Panc1 (cell line): Measurements from ENCODE around the gene MYL3. TPM values are rescaled to one million over a fixed set of nuclear protein-coding genes. Genes with fewer than 3 reads are reported as not detected.

Experiments used
- ATAC-seq: fragments of 200-7000 bp; cut with Tn5 transposase; 2 replicates; pipeline ENCODE4 v1.9.1; 2020; ENCODE audit warnings: mild to moderate bottlenecking, moderate library complexity
- BruUV-seq: library from RNA; stranded (reverse); fragments of 400-500 nt; replicated peaks from 2 replicates; lab custom pipeline; 2021; lab: Mats Ljungman, UMichigan
- CTCF ChIA-PET: fragments of 300-600 bp; sonication (Branson Sonifier 250); formaldehyde crosslinking; loops from one replicate; lab custom pipeline; 2022; ENCODE audit warnings: antibody characterized with exemption; lab: Charles Lee
- POLR2A ChIA-PET: fragments of 300-600 bp; sonication (Branson Sonifier 250); formaldehyde crosslinking; loops from one replicate; lab custom pipeline; 2022; ENCODE audit warnings: antibody characterized with exemption; lab: Charles Lee
- DNase-seq: peaks from one replicate; pipeline ENCODE4 v3.0.0-alpha.2; 2010; ENCODE audit warnings: low read depth, low spot score
- H3K27ac ChIP-seq: 2 replicates; pipeline ENCODE4 v1.5.1; 2011; ENCODE audit warnings: mild to moderate bottlenecking, low read length, inconsistent platforms
- H3K27me3 ChIP-seq: fragments of 200-500 bp; sonication (Bioruptor generic); 2 replicates; pipeline ENCODE4 v1.6.0; 2014; ENCODE audit warnings: low read length, inconsistent platforms; ENCODE audit not compliant: control insufficient read depth, insufficient read depth
- H3K36me3 ChIP-seq: fragments of 200-500 bp; sonication (Bioruptor generic); 2 replicates; pipeline ENCODE4 v1.5.1; 2014; ENCODE audit warnings: inconsistent platforms, mild to moderate bottlenecking, low read length, moderate library complexity; ENCODE audit not compliant: control insufficient read depth, insufficient read depth
- H3K4me1 ChIP-seq: 2 replicates; pipeline ENCODE4 v1.5.1; 2011; ENCODE audit warnings: inconsistent platforms, mild to moderate bottlenecking, low read length, moderate library complexity; ENCODE audit not compliant: control insufficient read depth, insufficient read depth
- H3K4me3 ChIP-seq, 2 experiments: 2 replicates each; pipeline ENCODE4 v1.5.1; 2011 to 2012; ENCODE audit warnings: low read depth in 2 of 2, low read length in 2 of 2, mild to moderate bottlenecking in 2 of 2, inconsistent platforms in 1 of 2, moderate library complexity in 1 of 2
- H3K9me3 ChIP-seq: fragments of 200-500 bp; sonication (Bioruptor generic); 2 replicates; pipeline ENCODE4 v1.5.1; 2014; ENCODE audit warnings: low read depth, mild to moderate bottlenecking, inconsistent platforms, low read length, moderate library complexity; ENCODE audit not compliant: control insufficient read depth, insufficient read depth
- CTCF ChIP-seq: fragments of 450-650 bp; IDR thresholded peaks from 2 replicates; pipeline ENCODE4 v1.5.1; 2017; ENCODE audit warnings: mild to moderate bottlenecking
- POLR2AphosphoS5 ChIP-seq: IDR thresholded peaks from 2 replicates; pipeline ENCODE4 v1.6.1; 2012; ENCODE audit warnings: mild to moderate bottlenecking, low read depth, low read length, moderate library complexity
- SIN3A ChIP-seq: IDR thresholded peaks from 2 replicates; pipeline ENCODE4 v1.6.1; 2012; ENCODE audit warnings: low read depth, mild to moderate bottlenecking, low read length, moderate library complexity, borderline replicate concordance; ENCODE audit not compliant: insufficient read depth
- TCF7L2 ChIP-seq: IDR thresholded peaks from 2 replicates; pipeline ENCODE4 v1.6.1; 2011; ENCODE audit warnings: mild to moderate bottlenecking, low read depth, low read length, inconsistent platforms
- in situ Hi-C: cut with HindIII; loops from 2 replicates; pipeline ENCODE4 v1.10.0; 2016; ENCODE audit warnings: low sequenced_read_pairs, low pct_unique_long_range_greater_than_20kb
- intact Hi-C: fragments of 100-400 bp; cut with micrococcal nuclease; formaldehyde crosslinking; loops from one replicate; pipeline ENCODE4 v1.10.0; 2022; ENCODE audit not compliant: unreplicated experiment
- total RNA-seq: library from RNA; stranded (reverse); gene quantifications from one replicate; pipeline ENCODE4 v1.2.1, GENCODE V29; 2021; ENCODE audit not compliant: unreplicated experiment
- TF ChIP-seq, protein P1 (sequence below), 2 experiments: IDR thresholded peaks; 2 replicates each; pipeline ENCODE4 v1.6.1; 2011 to 2012; ENCODE audit warnings: low read depth in 2 of 2, control low read depth in 1 of 2, low read length in 1 of 2, mild to moderate bottlenecking in 1 of 2, moderate library complexity in 1 of 2; ENCODE audit not compliant: insufficient read depth in 1 of 2

Gene MYL3
- total RNA-seq, 1 experiment from 2014 or later: not detected

GRCh38 chr3:46861605-46862368 lies 1.5 kb downstream of the MYL3 start:
- TF ChIP-seq POLR2AphosphoS5: no peak
- no peak for TF ChIP-seq CTCF
- TF ChIP-seq SIN3A: no peak
- TF ChIP-seq, protein P1, sequence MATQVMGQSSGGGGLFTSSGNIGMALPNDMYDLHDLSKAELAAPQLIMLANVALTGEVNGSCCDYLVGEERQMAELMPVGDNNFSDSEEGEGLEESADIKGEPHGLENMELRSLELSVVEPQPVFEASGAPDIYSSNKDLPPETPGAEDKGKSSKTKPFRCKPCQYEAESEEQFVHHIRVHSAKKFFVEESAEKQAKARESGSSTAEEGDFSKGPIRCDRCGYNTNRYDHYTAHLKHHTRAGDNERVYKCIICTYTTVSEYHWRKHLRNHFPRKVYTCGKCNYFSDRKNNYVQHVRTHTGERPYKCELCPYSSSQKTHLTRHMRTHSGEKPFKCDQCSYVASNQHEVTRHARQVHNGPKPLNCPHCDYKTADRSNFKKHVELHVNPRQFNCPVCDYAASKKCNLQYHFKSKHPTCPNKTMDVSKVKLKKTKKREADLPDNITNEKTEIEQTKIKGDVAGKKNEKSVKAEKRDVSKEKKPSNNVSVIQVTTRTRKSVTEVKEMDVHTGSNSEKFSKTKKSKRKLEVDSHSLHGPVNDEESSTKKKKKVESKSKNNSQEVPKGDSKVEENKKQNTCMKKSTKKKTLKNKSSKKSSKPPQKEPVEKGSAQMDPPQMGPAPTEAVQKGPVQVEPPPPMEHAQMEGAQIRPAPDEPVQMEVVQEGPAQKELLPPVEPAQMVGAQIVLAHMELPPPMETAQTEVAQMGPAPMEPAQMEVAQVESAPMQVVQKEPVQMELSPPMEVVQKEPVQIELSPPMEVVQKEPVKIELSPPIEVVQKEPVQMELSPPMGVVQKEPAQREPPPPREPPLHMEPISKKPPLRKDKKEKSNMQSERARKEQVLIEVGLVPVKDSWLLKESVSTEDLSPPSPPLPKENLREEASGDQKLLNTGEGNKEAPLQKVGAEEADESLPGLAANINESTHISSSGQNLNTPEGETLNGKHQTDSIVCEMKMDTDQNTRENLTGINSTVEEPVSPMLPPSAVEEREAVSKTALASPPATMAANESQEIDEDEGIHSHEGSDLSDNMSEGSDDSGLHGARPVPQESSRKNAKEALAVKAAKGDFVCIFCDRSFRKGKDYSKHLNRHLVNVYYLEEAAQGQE (IDR thresholded peaks at IDR 0.05; ENCODE audit: insufficient read depth in 1 of 2, low read depth in 2 of 2, low read length in 1 of 2): no peak
- TF ChIP-seq TCF7L2: no peak
- DNase-seq: no peak
- Histone ChIP-seq H3K27ac (no peak overlapping the region), H3K27me3 (no peaks in the 10 kb centered on the region), H3K9me3 (no peaks in the 10 kb centered on the region), H3K4me3 (no peak overlapping the region), H3K4me1 (no peaks in the 10 kb centered on the region), H3K36me3 (no peaks in the 10 kb centered on the region)
- no peak for ATAC-seq
- BruUV-seq: no TSS peak
- POLR2A ChIA-PET: no interaction called here
- in situ Hi-C loops: no loop called here
- intact Hi-C loops: no loop called here
- CTCF ChIA-PET: no interaction called here

DNA sequence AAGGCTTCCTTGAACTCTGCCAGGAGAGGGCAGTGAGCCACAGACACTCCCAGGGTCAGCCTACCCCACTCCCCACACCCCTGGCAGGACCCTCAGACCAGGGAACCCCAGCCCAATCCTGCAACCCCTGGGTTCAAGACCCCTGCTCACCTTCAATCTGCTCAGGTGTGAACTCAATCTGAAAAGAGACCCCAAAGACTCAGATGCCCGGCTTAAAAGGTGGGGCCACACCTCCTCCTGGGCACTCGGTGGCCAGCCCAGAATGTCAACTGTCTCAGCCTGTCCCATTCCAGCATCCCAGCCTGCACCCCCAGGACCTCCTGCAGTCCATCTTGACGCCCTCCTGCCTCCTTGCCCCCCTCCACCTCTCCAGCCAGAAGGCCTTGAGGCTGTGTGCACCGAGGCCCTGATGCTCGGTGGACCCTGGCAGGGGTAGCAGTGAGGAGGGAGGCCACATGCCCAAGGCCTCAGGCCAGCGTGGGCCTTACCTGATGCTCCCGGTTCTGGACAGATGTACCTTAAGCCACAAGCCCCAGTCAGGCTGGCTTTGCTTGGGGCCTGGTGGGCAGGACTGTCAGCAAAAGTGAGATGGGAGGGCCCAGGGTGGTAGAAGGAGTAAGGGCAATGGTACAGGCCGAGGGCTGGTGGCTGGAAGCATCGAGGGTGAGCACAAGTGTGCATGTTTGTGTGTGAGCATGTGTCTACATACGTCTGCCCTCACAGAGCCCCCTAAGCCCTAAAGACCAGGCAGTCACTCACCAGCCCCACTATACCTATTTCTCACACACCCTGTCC lies 2.2 kb downstream of the MYL3 start:
- intact Hi-C loops (no loop called here), in situ Hi-C loops (no loop called here)
- TF ChIP-seq, protein P1 (IDR thresholded peaks at IDR 0.05; ENCODE audit: insufficient read depth in 1 of 2, low read depth in 2 of 2, low read length in 1 of 2): no peak
- TF ChIP-seq SIN3A (no peak), TCF7L2 (no peak), POLR2AphosphoS5 (no peak), CTCF (no peak)
- no peak for DNase-seq
- Histone ChIP-seq H3K4me1 (no peaks in the 10 kb centered on the region), H3K27ac (no peak overlapping the region), H3K27me3 (no peaks in the 10 kb centered on the region), H3K36me3 (no peaks in the 10 kb centered on the region), H3K4me3 (no peak overlapping the region), H3K9me3 (no peaks in the 10 kb centered on the region)
- ChIA-PET CTCF (no interaction called here), POLR2A (no interaction called here)
- ATAC-seq: no peak
- no TSS peak for BruUV-seq
